GM18868 (cell line): Measurements from ENCODE around the gene SFRP5.

Source experiments
- ATAC-seq: cut with Tn5 transposase; IDR thresholded peaks from one replicate; pipeline ENCODE4 v1.9.1; 2021; ENCODE audit warnings: mild to moderate bottlenecking, moderate library complexity; ENCODE audit not compliant: unreplicated experiment

The SFRP5 gene

GRCh38 chr10:97788552-97789442, 17.0 kb upstream of the SFRP5 start:
- no peak for ATAC-seq

GRCh38 chr10:97785731-97786130, 13.9 kb upstream of the SFRP5 start:
- ATAC-seq: no peak

GRCh38 chr10:97785231-97785630, 13.4 kb upstream of the SFRP5 start:
- no peak for ATAC-seq

GRCh38 chr10:97784200-97784810, 12.5 kb upstream of the SFRP5 start:
- ATAC-seq: no peak

- ATAC-seq: no peak
These were observed 10.8 kb upstream of the SFRP5 start for GRCh38 chr10:97782455-97783228.

GRCh38 chr10:97781618-97782331, 10.0 kb upstream of the SFRP5 start:
- ATAC-seq: no peak

GRCh38 chr10:97780841-97781617, 9.2 kb upstream of the SFRP5 start:
- no peak for ATAC-seq

GRCh38 chr10:97779975-97780374, 8.2 kb upstream of the SFRP5 start:
- no peak for ATAC-seq

GRCh38 chr10:97779492-97779891, 7.7 kb upstream of the SFRP5 start:
- no peak for ATAC-seq

GRCh38 chr10:97778452-97779302, 6.9 kb upstream of the SFRP5 start:
- ATAC-seq: no peak

GRCh38 chr10:97777143-97777542, 5.3 kb upstream of the SFRP5 start:
- no peak for ATAC-seq

GRCh38 chr10:97774811-97775294, 3.1 kb upstream of the SFRP5 start:
- no peak for ATAC-seq

- ATAC-seq: no peak
These were observed 1.3 kb upstream of the SFRP5 start for GRCh38 chr10:97773096-97773495.

- ATAC-seq: no peak
These were observed 526 bp downstream of the SFRP5 start for GRCh38 chr10:97771055-97771891.

GRCh38 chr10:97770255-97770654, 1.5 kb downstream of the SFRP5 start:
- ATAC-seq: no peak

- ATAC-seq: no peak
These were observed 3.2 kb downstream of the SFRP5 start for GRCh38 chr10:97768322-97769315.
